Measurements from ENCODE around the gene CERK.

DNA sequence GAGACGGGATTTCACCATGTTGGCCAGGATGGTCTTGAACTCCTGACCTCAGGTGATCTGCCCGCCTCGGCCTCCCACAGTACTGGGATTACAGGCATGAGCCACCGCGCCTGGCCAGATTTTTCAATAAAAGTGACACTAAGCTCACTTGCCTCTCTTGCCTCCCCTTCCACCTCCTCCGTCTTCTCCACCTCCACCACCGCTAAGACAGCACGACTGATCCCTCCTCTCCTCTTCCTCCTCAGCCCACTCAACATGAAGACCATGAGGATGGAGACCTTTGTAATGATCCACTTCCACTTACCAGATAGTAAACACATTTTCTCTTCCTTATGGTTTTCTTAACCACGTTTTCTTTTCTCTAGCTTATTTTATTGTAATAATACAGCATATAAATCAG is 14.2 kb downstream of the CERK start:
- no peak for TF ChIP-seq CTCF (conservative IDR thresholded peaks at IDR 0.05 in 1 of 2, IDR thresholded peaks at IDR 0.05 in 1 of 2; ENCODE audit: extremely low read depth in 1 of 2, insufficient read depth in 1 of 2, low read depth in 1 of 2, low read length in 2 of 2)
- TF ChIP-seq EZH2 (IDR thresholded peaks at IDR 0.05; ENCODE audit: borderline replicate concordance, low read length), result no peak
